H1 (cell line): ENCODE measurements around the gene TMEM120B.

Source experiments
- CTCF ChIP-seq, 3 experiments: IDR thresholded peaks; 1 replicate in 2 of 3; 2 replicates in 1 of 3; pipeline versions ENCODE4 v1.5.1 to v1.6.1; 2011; ENCODE audit warnings: low read length in 3 of 3, mild to moderate bottlenecking in 3 of 3, inconsistent platforms in 2 of 3, low read depth in 1 of 3, moderate library complexity in 1 of 3; ENCODE audit not compliant: insufficient read depth in 1 of 3; ENCODE audit errors: control extremely low read depth in 1 of 3
- EZH2 ChIP-seq: fragments of 200-600 bp; sonication (generic); IDR thresholded peaks from 2 replicates; pipeline ENCODE4 v1.7.1; 2012; ENCODE audit warnings: low read depth, mild to moderate bottlenecking, moderate library complexity, low read length, inconsistent platforms; ENCODE audit not compliant: severe bottlenecking
- MAX ChIP-seq: IDR thresholded peaks from 2 replicates; pipeline ENCODE4 v1.6.1; 2012; ENCODE audit warnings: inconsistent platforms
- SUZ12 ChIP-seq: fragments of 200-600 bp; sonication (generic); IDR thresholded peaks from 2 replicates; pipeline ENCODE4 v1.6.1; 2012; ENCODE audit warnings: mild to moderate bottlenecking, inconsistent platforms, low read length, moderate library complexity, mixed read lengths
- YY1 ChIP-seq: IDR thresholded peaks from 2 replicates; pipeline ENCODE4 v1.6.1; 2011; ENCODE audit warnings: low read depth, mild to moderate bottlenecking, low read length

- no peak for TF ChIP-seq SUZ12
- no peak for TF ChIP-seq CTCF (IDR thresholded peaks at IDR 0.05; ENCODE audit: control extremely low read depth in 1 of 3, insufficient read depth in 1 of 3, low read depth in 1 of 3, low read length in 3 of 3)
- no peak for TF ChIP-seq YY1
- no peak for TF ChIP-seq MAX
- no peak for TF ChIP-seq EZH2
These were observed 34.2 kb upstream of the TMEM120B start for GRCh38 chr12:121678305-121678704.
